RWPE1 (cell line): ENCODE measurements around the gene GBGT1.
"Not testable (repeated sequence)": the region's sequence is repeated elsewhere in the genome, so short reads cannot be mapped to it uniquely, and the experiment has no call there.

Source experiments
- CTCF ChIA-PET: fragments of 350-600 bp; sonication (Branson Sonifier 250); formaldehyde crosslinking; extraction: SDS; loops from one replicate; lab custom pipeline; 2021; lab: Yijun Ruan, JAX
- POLR2A ChIA-PET: fragments of 400-600 bp; formaldehyde crosslinking; extraction: SDS; loops from one replicate; lab custom pipeline; 2020; ENCODE audit warnings: antibody characterized with exemption; ENCODE audit not compliant: low non-redundant PET; lab: Yijun Ruan, JAX
- DNase-seq: peaks from one replicate; pipeline ENCODE4 v3.0.0; 2012; ENCODE audit warnings: low spot score
- H3K27ac ChIP-seq: fragments of 450-650 bp; 2 replicates; pipeline ENCODE4 v1.5.1; 2017
- TF ChIP-seq, protein P1 (sequence below): fragments of 450-650 bp; conservative IDR thresholded peaks from 2 replicates; pipeline ENCODE4 v1.5.1; 2017; ENCODE audit warnings: low read depth, mild to moderate bottlenecking

The GBGT1 gene

GRCh38 chr9:133171161-133171961, 7.6 kb upstream of the GBGT1 start:
- ChIA-PET POLR2A (interaction anchor here (1.1 kb wide), 1 partner anchor 141 kb away, joined by 3 read pairs; the partner anchor contains the start of gene GTF3C5), CTCF (interaction anchor here (0.6 to 2.1 kb wide), 3 partner anchors 9 to 148 kb away, joined by 3 to 6 read pairs (median 3); no protein-coding TSS in a partner anchor)
- TF ChIP-seq, protein P1, sequence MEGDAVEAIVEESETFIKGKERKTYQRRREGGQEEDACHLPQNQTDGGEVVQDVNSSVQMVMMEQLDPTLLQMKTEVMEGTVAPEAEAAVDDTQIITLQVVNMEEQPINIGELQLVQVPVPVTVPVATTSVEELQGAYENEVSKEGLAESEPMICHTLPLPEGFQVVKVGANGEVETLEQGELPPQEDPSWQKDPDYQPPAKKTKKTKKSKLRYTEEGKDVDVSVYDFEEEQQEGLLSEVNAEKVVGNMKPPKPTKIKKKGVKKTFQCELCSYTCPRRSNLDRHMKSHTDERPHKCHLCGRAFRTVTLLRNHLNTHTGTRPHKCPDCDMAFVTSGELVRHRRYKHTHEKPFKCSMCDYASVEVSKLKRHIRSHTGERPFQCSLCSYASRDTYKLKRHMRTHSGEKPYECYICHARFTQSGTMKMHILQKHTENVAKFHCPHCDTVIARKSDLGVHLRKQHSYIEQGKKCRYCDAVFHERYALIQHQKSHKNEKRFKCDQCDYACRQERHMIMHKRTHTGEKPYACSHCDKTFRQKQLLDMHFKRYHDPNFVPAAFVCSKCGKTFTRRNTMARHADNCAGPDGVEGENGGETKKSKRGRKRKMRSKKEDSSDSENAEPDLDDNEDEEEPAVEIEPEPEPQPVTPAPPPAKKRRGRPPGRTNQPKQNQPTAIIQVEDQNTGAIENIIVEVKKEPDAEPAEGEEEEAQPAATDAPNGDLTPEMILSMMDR: no peak
- no peak overlapping the region for H3K27ac ChIP-seq
- no peak for DNase-seq

- ChIA-PET CTCF (interaction anchor here (0.9 to 2.1 kb wide), 2 partner anchors 10 to 14 kb away, joined by 3 to 6 read pairs; no protein-coding TSS in a partner anchor), POLR2A (no interaction called here)
- no peak overlapping the region for H3K27ac ChIP-seq
- TF ChIP-seq, protein P1: no peak
- no peak for DNase-seq
Measured at GRCh38 chr9:133170716-133171115, 7.0 kb upstream of the GBGT1 start.

DNA sequence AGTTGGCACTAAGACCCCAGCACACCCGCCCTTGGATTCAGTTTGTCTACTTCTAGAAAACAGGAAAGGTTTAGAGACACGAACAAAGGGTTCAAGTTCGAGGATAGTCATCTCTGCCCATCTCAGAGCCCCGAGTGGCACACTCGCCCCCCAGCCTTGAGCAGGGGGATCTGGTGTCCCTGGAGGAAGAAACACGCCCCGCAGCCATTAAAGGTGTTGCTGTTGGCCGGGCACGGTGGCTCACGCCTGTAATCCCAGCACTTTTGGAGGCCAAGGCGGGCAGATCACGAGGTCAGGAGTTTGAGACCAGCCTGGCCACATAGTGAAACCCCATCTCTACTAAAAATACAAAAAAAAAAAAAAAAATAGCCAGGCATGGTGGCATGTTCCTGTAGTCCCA, 6.0 kb upstream of the GBGT1 start:
- DNase-seq, POLR2A ChIA-PET, H3K27ac ChIP-seq: not testable (repeated sequence)
- CTCF ChIA-PET: interaction anchor here (2.1 kb wide), 1 partner anchor 11 kb away, joined by 6 read pairs; no protein-coding TSS in a partner anchor

DNA sequence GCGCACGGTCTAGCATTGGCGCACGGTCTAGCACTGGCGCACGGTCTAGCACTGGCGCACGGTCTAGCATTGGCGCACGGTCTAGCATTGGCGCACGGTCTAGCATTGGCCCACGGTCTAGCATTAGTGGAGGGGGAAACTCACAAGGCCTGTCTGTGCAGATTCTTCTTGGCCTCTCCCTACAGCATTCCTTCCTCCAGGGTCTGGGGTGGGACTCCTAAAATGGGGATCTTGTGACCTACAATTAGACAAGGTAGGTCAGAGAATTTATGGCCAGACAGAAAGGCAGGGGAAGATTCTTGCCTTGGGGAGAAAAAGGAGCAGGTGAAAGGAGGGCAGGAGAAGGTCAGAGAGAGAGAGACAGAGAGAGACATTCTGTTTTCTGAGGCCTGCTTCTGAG, 5.4 kb upstream of the GBGT1 start:
- no peak for DNase-seq
- ChIA-PET POLR2A (no interaction called here), CTCF (no interaction called here)
- TF ChIP-seq, protein P1: no peak
- H3K27ac ChIP-seq: no peak overlapping the region

DNA sequence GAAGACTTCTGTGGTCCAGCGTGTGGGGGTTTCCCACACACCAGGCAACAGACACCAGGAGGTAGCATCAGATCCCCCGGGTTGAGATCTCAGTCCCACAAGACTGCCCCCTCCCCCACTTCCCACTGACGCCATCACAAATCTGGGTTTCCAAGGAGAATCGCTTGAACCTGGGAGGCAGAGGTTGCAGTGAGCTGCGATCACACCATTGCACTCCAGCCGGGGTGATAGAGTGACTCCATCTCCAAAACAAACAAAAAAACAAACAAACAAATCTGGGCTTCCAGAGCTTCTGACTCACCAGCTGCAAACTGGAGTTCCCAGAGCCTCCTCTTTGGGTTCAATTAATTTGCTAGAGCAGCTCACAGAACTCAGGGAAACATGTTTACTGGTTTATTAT, 4.7 kb upstream of the GBGT1 start:
- TF ChIP-seq, protein P1: no peak
- H3K27ac ChIP-seq: no peak overlapping the region
- no peak for DNase-seq
- CTCF ChIA-PET: interaction anchor here (0.6 kb wide), 1 partner anchor 69 kb away, joined by 4 read pairs; no protein-coding TSS in a partner anchor
- POLR2A ChIA-PET: no interaction called here

DNA sequence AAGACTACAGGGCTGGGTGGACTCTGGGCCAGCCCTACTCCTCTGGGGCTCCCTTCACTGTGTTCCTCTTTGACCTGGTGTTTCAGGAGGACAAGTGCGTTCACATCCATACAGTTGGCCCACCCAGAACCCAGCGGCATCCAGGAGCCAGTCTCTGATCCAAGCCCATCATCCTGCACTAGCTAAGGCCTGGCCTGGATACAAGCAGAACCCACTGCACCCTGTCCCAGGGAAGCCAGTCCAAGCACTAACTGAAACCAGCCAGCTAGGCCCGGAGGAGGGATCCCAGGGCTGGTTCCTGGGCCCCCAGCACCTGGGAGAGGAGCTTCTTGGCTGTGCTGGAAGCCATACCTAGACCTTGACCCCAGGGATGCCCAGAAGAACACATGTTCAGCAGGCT, 4.1 kb upstream of the GBGT1 start:
- CTCF ChIA-PET: interaction anchor here (0.6 to 1.0 kb wide), 2 partner anchors 13 to 18 kb away, joined by 3 to 4 read pairs; no protein-coding TSS in a partner anchor
- POLR2A ChIA-PET: no interaction called here
- H3K27ac ChIP-seq: no peak overlapping the region
- no peak for DNase-seq
- TF ChIP-seq, protein P1: no peak
